NCI-H2107 treated with DMSO at 0.1 percent for 48 hours (cell line): ENCODE data around the gene SLC35D3.
"Not testable (repeated sequence)": the region's sequence is repeated elsewhere in the genome, so short reads cannot be mapped to it uniquely, and the experiment has no call there.

ENCODE experiments used
- DNase-seq: peaks from one replicate; lab custom pipeline; 2025; ENCODE audit not compliant: unreplicated experiment; lab: John Stamatoyannopoulos, UW

The SLC35D3 gene

DNA sequence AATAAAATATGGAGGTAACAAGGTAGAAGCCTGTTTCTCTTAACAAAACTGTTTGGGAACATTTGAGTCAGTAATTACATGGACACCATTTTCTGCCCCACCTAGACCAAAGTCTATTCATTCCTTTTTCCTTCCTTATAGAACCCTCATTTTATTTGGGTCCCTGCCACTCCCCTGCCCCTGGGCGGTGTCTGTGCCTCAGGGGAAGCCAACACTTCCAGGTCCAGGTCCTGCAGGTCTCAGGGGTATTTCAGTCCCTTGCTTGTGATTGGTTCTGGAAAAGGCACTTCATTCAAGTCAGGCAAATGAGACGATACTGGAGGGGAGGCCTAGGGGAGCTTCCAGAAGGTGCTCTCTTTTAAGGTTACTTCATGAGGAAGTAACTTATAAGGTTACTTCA, 42.3 kb downstream of the SLC35D3 start:
- no peak for DNase-seq

DNA sequence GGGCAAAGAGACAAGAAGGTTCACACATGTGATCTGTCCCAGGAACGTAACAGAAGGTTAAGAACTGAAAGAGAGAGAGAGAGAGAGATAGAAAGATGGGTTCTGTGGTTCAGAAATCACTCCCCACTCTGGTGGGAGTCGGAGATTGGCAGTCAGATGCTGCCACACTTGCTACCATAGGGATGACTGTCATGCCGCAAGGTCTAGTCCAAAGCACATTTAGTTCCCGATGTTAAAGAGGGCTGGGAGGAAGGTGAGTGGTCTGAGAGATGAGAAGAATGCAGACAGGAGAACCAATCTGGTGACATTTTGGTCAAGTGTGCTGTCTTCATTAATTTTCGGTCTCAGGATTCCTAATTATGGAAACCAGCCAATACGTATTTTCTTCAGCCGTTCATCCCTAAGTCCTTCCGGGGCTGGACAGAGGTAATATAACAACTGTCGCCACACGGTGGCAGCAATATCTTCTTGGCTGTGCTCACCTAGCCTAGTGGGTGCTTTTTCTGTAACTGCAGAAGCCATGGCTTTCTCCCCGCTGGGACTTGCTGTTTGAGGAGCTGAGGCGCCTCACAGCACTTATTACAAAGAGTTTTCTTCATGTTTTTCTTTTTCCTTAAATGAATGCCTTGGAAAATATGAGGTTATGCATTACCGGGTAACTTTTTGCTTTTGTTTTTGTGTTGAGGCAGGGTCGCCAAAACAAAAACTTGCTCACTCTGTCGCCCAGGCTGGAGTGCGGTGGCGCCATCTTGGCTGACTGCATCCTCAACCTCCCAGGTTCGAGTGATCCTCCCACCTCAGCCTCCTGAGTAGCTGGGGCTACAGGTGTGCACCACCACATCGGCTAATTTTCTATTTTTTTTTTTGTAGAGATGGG, 46.0 kb downstream of the SLC35D3 start:
- DNase-seq, result peak; percentile 43

DNA sequence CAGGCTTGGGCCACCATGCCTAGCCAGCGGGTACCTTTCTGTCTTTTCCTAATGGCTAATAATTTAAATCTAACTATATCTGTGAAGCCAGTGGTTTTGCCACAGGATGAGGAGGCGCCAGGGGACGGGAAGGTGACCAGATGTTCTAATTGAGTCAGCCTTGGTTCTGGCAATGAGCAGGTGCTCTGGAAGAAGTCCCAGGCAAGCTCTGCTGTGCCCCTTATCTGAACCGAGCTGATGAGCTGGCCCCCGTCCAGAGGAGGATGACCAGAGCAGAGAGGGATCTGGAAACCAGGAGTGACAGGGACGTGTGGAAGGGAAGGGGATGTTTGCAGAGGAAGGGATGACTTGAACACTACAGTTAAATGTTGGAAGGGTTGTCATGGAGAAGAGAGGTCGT, 46.7 kb downstream of the SLC35D3 start:
- DNase-seq, result no peak

DNA sequence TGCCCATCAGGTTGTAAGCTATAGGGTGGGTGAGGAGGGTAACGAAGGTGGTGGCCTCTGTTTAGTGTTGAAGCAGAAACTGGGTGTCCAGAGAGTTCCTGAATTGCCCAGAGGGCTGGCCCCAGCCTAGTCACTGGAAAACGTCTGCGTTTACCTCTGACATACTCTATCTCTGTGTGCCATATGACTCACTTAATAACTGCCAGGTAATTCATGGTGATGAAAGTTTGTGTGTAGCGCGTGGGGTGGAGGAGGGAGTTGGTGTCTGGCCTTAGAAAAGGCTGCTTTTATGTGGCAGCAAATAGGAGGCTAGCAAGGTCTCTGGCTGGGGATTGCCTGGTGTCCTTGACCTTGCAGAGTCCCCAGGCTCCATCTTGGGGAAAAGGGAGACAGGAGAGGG, 47.3 kb downstream of the SLC35D3 start:
- DNase-seq, result no peak

DNA sequence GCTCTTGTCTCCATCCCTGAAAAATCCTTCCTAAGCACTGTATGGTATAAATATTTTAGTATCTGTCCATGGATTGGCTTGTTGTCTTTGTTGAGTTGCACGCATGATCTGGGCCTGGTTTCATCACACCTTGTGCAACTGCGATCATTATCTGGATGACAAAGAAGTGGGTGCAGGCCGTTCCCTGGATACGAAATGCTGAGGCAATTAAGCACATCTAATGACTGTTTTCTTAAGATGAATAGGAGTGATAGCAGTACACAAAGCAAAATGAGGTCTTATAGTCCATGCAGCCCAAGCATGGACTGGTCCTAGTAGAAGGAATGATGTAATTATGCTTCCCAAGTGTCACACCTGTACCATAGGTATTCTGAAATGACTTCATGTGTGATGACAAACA, 47.8 kb downstream of the SLC35D3 start:
- DNase-seq, result no peak

DNA sequence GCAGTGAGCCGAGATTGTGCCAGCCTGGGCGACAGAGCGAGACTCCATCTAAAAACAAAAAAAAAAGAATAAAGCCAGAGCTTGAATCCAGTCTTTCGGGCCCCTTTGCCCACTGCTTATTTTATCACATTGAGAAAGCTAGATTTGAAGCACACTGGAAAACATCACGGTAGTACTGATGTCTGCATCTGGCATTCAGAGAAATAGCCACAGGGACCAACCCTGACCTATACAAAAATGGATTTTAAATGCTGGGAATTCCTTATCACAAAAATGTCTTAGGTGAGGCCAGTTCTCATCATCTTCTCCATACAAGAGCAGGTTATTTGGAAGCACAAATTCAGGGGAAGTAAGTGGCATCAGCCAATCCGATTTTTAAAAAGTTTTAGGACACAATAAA, 49.5 kb downstream of the SLC35D3 start:
- DNase-seq, result no peak

DNA sequence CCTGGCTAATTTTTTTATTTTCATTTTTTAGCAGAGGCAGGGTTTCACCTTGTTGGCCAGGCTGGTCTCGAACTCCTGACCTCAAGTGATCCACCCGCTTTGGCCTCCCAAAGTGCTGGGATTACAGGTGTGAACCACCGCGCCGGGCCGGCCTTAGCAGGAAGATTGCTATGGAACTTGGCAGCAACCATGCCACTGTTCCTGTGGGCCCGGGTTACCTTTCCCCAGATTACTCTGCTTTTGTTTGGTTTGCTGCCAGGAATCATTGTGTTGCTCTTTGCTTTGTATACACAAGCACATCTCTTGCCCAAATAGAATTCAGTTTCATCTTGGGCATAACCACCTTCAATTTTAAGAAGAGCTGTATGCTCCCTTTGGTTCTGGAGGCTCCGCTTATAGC, 51.7 kb downstream of the SLC35D3 start:
- DNase-seq, result not testable (repeated sequence)
